Ramos (cell line): ENCODE results near the gene VMP1.

Source experiments
- in situ Hi-C: fragments of 300-500 bp; cut with MboI; formaldehyde crosslinking; loops from one replicate; pipeline ENCODE4 v1.14.3; 2022; ENCODE audit warnings: low sequenced_read_pairs; ENCODE audit not compliant: unreplicated experiment

Gene VMP1

DNA sequence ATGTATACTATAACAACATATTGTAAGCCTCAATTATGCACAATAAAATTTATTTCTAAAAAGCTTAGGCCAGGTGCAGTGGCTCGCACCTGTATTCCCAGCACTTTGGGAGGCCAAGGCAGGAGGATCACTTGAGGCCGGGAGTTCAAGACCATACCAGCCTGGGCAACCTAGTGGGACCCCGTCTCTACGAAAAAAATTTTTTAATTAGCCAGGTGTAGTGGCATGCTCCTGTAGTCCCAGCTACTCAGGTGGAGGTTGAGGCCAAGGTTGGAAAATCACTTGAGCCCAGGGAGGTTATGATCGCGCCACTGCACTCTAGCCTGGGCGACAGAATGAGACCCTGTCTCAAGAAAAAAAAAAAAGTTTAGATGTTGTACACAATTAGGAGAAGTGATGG, 45.5 kb downstream of the VMP1 start:
- in situ Hi-C loops, result loop anchor here (10.0 kb wide), 1 partner anchor 282 kb away; no protein-coding TSS in a partner anchor

DNA sequence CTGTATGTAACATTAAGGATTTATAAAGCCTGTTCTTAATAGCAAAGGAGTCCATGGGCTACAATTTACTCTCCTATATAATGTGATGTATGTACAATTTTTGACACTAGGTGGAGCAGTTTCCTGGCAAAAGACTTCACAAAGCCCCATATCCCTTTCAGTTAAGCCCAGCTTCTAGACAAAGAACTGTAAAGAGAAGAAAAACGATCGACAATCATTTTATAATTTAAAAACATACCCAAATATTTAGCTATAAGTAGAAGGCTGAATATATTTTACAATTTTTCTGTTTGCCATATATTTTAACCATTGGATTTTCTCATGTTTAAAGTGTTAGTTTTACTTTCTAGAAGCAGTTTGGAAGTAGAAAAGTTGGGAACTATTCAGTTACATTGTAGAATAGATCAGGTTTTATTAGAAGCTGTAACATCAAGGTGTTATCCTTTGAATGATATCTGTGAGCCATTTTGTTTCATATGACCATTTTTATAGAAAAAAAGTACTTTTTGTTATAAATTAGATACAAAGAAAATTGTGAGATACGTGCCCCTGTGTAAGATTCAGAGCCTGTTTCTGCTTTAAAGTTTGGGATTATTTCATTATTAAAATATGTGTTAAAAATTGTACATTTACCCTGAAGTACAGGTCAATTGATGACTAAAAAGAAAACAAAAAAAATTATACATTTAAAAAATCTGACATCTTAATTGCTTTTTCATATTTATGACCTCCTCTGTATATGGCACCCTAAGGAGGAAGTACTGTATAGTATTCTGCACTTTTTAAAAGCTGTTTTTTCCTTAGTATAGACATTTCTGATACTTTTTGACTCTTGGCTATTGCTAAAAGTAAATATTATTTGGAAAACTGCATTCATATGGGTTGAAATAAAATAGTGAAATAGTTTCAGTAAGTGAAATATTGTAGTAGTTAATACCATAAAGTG, 46.3 kb downstream of the VMP1 start:
- in situ Hi-C loops, result loop anchor here (10.0 kb wide), 1 partner anchor 281 kb away; no protein-coding TSS in a partner anchor

DNA sequence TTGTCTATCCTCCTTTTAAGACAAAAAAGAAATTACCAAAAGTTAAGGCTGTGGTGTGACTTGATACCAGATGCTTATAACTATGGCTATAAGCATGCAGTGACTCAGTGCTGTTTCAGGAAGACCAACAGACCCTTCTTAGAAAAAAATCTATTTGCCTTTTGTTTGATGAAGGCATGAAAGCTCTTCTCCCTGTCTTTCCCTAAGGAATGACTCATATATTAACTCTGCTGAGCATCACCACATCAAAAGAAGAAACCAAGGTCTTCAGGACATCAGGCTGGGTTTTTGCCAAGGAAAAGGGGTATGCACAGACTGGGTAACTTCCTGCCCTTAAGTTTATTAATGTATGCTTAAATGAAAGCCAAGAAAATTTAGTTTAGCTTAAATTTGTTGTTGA, 47.1 kb downstream of the VMP1 start:
- in situ Hi-C loops, result loop anchor here (10.0 kb wide), 1 partner anchor 280 kb away; no protein-coding TSS in a partner anchor

GRCh38 chr17:59755069-59755468, 47.6 kb downstream of the VMP1 start:
- in situ Hi-C loops, result loop anchor here (10.0 kb wide), 1 partner anchor 280 kb away; no protein-coding TSS in a partner anchor

DNA sequence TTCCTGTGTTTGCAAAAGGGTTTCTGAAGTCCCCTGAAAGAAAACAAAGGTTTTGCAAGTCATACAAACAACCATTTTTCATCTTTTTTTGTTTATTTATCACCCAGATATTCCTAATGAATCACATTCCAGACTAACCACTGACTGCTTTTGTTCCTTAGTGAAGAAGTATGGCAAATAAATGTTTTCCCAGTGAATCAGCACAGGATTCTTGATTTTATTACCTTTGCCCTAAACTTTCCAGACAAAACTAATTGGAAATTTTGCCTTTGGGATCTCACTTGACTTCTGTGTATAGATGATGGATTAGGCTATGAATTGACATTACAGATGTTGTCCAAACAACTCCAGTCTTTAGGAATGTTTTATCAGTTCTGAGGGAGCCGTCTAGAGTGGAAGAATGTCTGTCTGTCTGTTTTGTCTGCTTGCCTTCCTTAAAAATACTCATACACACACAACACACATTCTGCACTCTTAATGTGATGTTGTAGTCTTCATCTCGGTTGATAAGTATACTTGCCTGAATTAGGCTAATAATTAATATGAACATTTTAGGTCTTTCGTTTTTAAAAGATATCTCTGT, 48.9 kb downstream of the VMP1 start:
- in situ Hi-C loops, result loop anchor here (10.0 kb wide), 1 partner anchor 278 kb away; no protein-coding TSS in a partner anchor

DNA sequence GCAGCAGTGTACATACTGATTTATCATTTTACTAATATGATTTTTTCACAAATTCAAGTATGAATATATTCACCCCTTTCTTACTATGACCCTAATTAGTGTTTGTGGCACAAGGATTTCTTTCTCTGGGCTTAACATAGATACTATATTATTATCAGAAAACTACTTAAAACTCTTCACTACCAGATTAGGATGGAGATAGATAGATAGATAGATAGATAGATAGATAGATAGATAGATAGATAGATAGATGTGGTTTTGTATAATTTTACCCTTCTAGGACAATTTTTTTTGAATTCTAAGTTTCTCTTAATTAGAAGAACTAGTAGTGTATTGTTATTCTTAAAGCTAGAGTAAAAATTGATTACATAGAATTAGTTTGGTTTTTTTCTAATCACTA, 49.6 kb downstream of the VMP1 start:
- in situ Hi-C loops, result loop anchor here (10.0 kb wide), 1 partner anchor 278 kb away; no protein-coding TSS in a partner anchor

DNA sequence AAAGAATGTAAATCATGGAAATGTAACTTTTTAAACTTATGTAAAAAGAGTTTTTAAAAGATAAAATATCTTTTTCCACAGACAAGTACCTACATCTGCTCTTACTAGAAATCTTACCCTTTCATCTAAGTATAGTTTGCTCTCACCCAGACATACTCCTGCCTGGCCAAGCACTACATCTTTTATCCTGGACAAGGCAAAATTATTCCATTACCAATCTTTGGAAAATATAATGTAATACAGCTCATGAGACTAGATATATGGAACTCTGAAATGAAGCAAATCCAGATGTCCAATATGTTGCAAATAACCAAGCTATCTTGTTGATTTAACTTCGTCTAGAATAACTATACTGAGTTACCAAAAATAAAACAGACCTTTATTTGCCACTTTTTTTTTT, 50.0 kb downstream of the VMP1 start:
- in situ Hi-C loops, result loop anchor here (10.0 kb wide), 1 partner anchor 277 kb away; no protein-coding TSS in a partner anchor

GRCh38 chr17:59757881-59758385, 50.5 kb downstream of the VMP1 start:
- in situ Hi-C loops, result loop anchor here (10.0 kb wide), 1 partner anchor 277 kb away; no protein-coding TSS in a partner anchor

- in situ Hi-C loops, result loop anchor here (10.0 kb wide), 1 partner anchor 276 kb away; no protein-coding TSS in a partner anchor
These were observed 51.7 kb downstream of the VMP1 start for GRCh38 chr17:59758998-59759651.

GRCh38 chr17:59760160-59760559, 52.7 kb downstream of the VMP1 start:
- in situ Hi-C loops, result no loop called here

DNA sequence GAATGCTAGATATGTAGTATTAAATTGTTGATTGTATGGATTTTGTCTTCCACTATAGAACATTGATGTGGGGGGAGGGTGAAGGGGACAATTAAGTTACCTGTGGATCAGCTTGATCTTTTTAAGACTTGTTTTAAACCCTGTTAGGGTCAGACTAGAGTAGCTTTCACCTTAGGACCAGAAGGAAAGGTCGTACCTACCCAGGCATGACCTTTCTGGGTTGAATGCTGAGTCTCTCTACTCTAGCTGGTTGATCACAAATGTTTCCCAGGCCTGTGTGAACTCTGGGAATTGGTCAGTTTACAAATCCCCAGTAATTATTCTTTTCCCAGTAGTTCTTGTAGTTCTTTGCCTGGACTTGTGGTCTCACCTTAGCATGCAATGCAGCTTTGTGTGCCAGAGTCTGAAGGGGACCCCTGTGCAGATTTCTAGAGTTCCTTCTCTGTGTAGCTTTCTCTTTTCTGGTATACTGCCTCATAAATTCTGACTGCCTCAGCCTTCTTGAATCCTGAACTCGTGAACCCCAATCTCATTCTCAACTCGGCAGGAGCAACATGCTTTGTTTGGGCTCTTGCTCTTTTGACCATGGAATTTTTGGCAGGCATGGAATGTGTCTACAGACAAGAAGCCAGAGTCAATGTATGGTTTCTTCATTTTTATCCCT, 54.1 kb downstream of the VMP1 start:
- in situ Hi-C loops, result no loop called here

DNA sequence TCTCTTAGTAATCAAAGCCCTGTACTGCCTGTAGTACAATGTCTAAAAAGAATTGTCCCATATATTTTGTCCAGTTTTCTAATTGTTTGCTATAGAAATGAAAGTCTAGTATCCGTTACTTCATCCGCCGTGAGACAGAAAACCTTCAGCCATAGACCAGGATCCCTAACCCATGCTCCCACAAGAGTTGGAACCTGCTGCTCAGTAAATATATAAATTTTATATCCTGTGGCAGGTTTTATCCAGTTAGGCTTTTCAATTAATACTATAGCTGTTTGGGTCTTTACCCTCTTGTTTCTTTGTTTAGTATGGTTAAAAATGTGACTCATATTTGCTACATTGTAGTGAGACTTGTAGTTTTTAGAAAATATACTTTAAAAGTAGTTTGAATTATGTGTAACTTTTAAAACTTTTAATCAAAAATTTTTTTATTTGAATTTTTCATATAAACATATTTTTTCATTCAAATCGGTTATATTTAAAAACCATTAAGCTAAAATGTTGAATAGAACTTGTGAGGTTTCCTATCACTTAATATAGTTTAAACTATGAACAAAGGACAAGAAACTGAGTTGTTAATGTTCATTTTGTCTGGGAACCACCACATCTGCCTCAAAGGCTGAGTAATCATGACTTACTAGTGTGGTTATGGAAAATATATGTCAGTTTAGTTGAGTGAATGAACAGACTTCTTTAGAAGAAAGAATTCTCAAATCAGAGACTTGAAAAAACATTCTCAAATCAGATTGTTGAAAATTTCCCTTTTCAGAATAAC, 54.8 kb downstream of the VMP1 start:
- in situ Hi-C loops, result no loop called here

DNA sequence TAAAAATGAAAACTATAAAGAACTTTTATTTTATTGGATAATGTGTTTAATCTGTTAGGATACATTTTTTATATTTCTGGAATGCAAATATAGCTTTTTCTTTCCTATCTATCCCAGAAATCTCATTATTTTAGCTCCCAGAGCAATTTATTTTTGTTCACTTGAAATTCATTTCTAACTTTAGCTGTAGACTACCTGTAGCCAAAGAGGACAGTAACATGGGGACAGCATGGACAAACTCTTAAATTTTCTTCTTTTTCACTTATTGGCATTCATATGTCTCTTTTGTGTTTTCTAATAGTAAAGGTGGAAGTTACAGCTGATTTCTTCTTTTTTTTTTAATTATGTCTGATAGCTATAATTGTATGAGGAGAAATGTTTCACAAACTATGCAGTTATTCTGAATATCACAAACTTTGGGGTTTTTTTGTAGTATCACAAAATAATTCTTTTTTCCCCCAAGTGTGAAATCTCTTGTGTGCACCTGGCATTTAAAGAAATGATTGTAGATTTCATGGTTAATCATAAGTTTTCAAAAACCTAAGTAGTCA, 55.4 kb downstream of the VMP1 start:
- in situ Hi-C loops, result no loop called here

GRCh38 chr17:59763861-59764260, 56.4 kb downstream of the VMP1 start:
- in situ Hi-C loops, result no loop called here

- in situ Hi-C loops, result no loop called here
These were observed 56.9 kb downstream of the VMP1 start for GRCh38 chr17:59764292-59764741.

DNA sequence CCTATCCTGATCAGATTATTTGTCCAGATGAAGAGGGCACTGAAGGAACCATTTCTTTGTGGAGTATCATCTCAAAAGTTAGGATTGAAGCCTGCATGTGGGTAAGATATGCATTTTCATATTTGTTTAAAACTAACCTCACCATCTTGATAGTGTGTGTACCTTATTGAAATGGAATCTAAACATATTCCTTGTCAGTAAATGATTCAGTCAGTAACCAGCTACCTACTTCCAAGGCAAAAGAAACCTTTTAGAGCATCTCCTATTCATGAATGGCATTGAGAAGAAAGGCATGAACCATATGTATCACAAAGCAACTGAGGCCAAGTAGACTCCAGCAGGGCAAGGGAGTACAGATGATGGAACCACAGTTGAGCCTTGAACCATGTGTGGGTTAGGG, 57.6 kb downstream of the VMP1 start:
- in situ Hi-C loops, result no loop called here

DNA sequence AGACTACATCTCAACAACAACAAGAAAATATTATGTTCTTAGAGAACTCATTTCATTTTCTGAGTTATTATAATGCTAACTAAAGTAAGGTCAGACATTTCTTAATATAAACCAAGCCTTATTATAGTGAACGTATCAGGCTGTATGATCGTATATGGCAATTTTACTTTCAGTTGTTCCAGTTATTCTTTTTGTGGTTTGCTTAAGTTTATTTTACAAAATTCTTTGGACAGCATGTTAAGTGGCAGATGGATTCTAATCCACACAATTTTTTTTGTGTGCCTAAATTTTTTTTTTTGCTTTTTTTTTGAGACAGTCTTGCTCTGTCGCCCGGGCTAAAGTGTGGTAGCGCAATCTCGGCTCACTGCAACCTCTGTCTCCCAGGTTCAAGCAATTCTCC, 59.0 kb downstream of the VMP1 start:
- in situ Hi-C loops, result no loop called here

GRCh38 chr17:59767176-59767575, 59.7 kb downstream of the VMP1 start:
- in situ Hi-C loops, result no loop called here

DNA sequence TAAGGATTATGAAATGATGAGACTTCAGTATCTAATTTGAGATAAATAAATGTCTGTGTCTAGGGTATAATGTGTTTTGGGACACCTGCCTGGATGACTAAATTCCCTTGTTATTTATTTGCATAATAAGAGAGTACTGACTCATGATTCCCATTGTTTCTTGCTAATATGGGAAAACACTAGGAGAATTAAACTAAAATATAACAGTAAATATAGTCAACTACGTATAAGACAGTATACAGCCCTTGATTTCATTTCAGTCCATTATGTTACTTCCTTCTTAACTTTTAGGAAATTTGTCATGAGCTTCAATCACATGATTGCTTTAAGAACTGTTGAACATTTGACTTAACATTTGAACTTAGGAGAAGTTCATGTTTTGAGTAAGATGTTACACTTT, 62.4 kb downstream of the VMP1 start:
- in situ Hi-C loops, result no loop called here
